HG03442 (cell line): ENCODE measurements around the gene TRMO.
"Not testable (repeated sequence)": the region's sequence is repeated elsewhere in the genome, so short reads cannot be mapped to it uniquely, and the experiment has no call there.

Experiments used
- ATAC-seq: cut with Tn5 transposase; IDR thresholded peaks from one replicate; pipeline ENCODE4 v1.9.1; 2021; ENCODE audit warnings: mild to moderate bottlenecking, moderate library complexity; ENCODE audit not compliant: unreplicated experiment

The TRMO gene, protein sequence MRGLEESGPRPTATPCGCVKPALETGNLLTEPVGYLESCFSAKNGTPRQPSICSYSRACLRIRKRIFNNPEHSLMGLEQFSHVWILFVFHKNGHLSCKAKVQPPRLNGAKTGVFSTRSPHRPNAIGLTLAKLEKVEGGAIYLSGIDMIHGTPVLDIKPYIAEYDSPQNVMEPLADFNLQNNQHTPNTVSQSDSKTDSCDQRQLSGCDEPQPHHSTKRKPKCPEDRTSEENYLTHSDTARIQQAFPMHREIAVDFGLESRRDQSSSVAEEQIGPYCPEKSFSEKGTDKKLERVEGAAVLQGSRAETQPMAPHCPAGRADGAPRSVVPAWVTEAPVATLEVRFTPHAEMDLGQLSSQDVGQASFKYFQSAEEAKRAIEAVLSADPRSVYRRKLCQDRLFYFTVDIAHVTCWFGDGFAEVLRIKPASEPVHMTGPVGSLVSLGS

GRCh38 chr9:97921959-97922724, at the start of gene TRMO:
Gene TRMO, minus strand, starts transcription at chr9:97922500. Its CDS starts 7 bp downstream, at chr9:97922493.
- peak; percentile 84 for ATAC-seq

- no peak for ATAC-seq
Measured at GRCh38 chr9:97970165-97970564, 47.9 kb upstream of the TRMO start.

DNA sequence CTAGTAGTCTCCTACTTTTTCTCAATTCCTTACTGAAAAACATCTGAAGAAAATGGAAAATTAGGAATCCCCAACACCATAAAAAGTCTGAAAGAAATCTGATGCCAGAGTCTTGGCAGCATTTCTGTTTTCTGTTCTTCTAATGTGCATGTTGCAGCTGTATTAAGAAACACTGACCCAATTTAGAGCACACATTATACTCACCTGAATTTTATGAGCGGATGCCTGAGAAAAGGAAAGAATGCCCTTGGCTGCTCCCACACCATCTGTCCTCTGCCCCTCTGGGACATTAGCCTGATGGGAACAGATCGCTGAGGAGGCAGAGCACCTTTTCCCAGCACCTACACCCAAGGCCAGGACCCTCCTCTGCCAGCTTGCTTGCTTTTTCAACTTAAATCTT, 46.7 kb upstream of the TRMO start:
- no peak for ATAC-seq

DNA sequence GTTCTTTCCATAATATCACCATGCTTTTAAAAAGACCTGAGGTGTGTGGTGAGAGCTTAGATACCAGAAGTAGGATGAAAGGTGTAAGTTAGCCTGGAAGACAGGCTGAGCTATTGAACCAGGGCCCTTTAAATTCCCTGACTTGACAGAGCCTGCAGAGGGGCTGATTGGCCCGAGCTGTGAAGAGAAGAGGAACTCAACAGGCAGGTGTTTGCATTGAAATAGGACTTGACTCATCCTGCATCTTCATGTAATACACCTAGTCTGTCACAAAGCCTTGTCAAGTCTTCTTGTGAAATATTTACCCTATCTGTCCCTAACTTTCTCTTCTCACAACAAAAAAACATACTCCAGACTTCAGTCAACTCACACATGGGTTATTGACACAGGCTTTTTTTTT, 44.2 kb upstream of the TRMO start:
- ATAC-seq, result no peak

DNA sequence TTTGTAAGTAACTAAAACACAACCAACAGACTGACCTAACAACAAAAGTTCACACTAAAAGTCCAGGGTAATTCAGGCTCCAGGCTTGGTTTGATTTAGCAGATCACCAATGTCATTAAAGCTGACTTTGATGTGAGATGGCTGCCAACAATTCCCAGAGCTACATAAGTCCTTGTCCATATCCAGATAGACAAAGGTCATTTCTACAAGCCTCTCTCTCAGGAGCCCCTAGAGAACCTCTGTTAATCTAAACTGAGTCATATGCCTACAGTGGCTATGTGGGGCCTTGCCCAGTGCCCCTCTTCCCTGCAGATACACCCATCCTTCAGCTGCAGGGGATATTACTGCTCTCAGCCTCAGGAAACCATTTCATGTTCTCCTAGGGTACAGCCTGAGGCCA, 42.6 kb upstream of the TRMO start:
- no peak for ATAC-seq

DNA sequence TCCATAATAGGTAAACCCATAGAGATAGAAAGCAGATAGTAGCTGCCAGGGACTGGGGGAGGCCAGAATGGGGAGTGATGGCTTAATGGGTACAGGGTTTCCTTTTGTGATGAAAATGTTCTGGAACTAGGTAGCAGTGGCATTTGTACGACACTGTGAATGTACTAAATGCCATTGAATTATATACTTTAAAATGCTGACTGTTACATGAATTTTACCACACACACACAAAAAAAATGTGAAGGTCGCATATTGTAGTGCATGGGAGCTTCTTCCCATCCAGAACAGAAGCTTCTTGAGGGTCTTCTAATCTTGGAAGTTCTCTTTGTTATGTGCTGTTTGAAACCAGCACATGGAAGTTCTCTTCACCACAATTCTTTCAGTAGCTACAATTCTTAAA, 40.9 kb upstream of the TRMO start:
- no peak for ATAC-seq

GRCh38 chr9:97962575-97962974, 40.3 kb upstream of the TRMO start:
- no peak for ATAC-seq

GRCh38 chr9:97962136-97962535, 39.8 kb upstream of the TRMO start:
- ATAC-seq, result no peak

GRCh38 chr9:97961361-97961760, 39.1 kb upstream of the TRMO start:
- no peak for ATAC-seq

- not testable (repeated sequence) for ATAC-seq
Measured at GRCh38 chr9:97960678-97961328, 38.5 kb upstream of the TRMO start.

DNA sequence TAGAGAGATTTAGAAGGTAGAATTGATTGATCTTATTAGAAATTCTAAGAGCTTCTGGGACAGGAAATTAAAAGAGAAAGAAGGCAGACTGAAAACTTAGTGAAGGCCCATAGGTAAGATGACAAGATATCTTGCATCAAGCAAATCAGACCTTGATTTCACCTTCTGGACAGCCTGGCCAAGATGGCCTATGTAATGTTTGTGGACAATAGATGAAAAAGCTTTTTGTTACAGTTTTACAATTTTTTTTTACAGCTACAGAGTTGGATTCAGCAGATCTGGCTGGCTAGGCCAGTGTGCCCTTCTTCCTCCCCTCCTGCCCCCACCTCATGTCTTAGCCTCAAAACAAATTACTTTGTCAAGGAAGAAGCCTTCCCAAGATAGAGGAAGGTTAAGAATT, 37.3 kb upstream of the TRMO start:
- ATAC-seq, result no peak

GRCh38 chr9:97958812-97959511, 36.7 kb upstream of the TRMO start:
- ATAC-seq, result no peak

DNA sequence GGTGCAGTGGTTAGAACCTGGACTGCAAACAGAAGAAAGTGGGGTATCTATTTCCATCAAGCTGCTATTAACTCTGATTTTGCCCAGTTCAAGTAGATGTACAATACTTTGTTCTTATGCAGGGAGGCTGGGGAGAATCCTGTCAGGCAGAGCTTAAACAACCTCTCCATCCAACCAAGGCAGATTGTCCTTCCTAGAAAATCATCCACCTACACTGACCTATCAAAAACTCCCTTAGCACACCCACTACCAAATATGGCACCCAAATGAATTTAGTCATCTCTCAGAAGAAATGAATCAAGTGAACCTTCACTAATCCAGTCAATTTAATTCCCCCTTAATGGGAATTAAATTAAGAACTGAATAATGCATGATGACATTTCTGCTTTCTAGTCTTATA, 34.0 kb upstream of the TRMO start:
- no peak for ATAC-seq

DNA sequence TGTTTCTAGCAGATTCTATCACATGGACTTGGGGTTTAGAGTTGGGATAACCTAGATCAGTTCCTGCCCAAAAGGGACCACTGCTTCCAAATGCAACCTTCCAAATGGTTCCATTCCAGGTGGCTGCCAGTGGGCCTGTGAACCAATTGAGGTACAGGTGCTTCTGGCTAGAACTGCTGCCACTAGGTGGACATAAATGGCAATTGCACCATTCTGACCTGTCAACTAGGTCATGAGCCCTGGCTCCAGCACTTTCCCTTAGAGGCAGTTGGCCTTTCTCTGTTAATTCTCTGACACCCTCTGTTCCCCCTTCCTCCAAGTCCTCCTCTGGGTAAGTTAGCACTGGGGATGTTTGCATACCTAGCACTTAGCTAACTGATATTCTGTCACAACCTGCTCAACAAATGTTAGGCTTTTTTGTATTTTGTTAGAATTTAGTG, 32.3 kb upstream of the TRMO start:
- peak; percentile 63 for ATAC-seq

DNA sequence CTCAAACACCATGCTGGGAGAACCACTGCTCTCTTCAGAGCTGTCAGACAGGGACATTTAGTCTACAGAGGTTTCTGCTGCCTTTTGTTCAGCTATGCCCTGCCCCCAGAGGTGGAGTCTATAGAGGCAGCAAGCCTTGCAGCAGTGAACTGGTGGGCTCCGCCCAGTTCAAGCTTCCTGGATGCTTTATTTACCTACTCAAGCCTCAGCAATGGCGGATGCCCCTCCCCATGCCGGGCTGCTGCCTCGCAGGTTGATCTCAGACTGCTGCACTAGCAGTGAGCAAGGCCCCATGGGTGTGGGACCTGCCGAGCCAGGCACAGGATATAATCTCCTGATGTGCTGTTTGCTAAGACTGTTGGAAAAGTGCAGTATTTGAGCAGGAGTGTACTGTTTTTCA, 28.6 kb upstream of the TRMO start:
- not testable (repeated sequence) for ATAC-seq

GRCh38 chr9:97947094-97947493, 24.8 kb upstream of the TRMO start:
- not testable (repeated sequence) for ATAC-seq

GRCh38 chr9:97945470-97945869, 23.2 kb upstream of the TRMO start:
- not testable (repeated sequence) for ATAC-seq

GRCh38 chr9:97944612-97945011, 22.3 kb upstream of the TRMO start:
- no peak for ATAC-seq

- no peak for ATAC-seq
Measured at GRCh38 chr9:97943308-97943855, 21.1 kb upstream of the TRMO start.

DNA sequence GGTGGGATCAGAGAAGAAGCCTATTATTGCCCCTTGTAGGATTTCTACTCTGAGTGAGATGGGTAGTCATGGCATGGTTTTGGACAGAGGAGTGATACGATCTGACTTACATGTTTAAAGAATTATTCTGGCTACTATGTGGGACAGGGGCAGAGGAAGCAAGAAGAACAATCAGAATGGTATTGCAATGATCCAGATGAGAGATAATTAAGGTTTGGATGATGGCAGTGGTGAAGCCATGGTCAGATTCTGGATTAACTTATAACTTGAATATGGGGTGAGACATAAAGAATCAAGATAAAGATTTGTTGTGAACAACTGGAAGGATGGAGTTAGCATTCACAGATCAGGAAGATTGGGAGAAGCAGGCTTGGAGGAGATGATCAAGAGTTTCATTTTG, 19.0 kb upstream of the TRMO start:
- ATAC-seq, result no peak

- ATAC-seq, result no peak
Measured at GRCh38 chr9:97940741-97941140, 18.4 kb upstream of the TRMO start.
